HG02970 (cell line): ENCODE results near the gene WDFY1.
A peak's percentile ranks its signal among the peaks of the same experiment; 100 is the strongest.
"Not testable (repeated sequence)": the region's sequence is repeated elsewhere in the genome, so short reads cannot be mapped to it uniquely, and the experiment has no call there.

Experiments used
- ATAC-seq: cut with Tn5 transposase; IDR thresholded peaks from one replicate; pipeline ENCODE4 v1.9.1; 2021; ENCODE audit warnings: mild to moderate bottlenecking, moderate library complexity, moderate number of reproducible peaks; ENCODE audit not compliant: unreplicated experiment, low FRiP score

Gene WDFY1

DNA sequence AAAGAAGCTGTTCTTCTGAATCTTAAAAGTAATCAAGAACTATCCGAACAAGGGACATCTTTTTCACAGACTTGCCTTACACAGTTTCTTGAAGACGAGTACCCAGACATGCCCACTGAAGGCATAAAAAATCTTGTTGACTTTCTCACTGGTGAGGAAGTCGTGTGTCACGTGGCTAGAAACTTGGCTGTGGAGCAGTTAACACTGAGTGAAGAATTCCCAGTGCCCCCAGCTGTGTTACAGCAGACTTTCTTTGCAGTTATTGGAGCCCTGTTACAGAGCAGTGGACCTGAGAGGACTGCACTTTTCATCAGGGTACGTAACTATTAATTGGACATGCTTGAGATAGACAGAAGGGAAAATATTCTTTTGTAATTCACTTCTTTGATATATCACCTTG, 14.6 kb upstream of the WDFY1 start:
- no peak for ATAC-seq

DNA sequence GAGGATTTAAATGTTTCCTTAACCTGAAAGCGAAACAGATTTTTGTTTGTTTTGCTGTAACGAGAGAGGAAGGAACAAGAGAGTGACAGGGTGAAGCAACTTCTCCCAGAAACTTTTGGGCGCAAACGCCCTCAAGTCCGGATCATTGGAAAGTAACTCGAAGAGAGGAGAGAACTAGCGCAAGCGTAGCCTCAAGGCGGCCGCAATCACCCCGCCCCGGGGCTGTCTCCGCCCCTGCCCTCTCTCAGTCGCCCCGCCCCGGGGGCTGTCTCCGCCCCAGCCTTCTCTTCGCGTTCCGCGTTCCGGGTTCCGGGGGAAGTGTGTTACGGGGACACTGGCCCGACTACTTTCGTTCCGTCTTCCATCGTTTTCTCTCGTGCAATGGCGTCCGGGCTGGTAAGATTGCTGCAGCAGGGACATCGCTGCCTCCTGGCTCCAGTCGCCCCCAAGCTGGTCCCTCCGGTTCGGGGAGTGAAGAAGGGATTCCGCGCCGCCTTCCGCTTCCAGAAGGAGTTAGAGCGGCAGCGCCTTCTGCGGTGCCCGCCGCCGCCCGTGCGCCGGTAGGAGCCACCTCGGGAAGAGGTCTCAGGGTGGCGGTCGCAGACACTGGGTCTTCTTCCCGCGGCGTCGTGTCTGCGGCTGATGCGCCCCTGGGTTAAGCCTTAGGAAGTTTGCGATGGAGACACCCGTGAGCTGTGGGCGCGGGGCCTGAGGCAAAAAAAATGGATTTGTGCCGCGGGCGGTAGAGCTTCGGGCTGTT, 12.1 kb upstream of the WDFY1 start, which contains the start of gene MRPL44:
Gene MRPL44, plus strand, starts transcription at position 372 of the 760 bp plus-strand sequence. Its CDS starts 10 bp downstream, at position 382.
- peak; percentile 94 for ATAC-seq

DNA sequence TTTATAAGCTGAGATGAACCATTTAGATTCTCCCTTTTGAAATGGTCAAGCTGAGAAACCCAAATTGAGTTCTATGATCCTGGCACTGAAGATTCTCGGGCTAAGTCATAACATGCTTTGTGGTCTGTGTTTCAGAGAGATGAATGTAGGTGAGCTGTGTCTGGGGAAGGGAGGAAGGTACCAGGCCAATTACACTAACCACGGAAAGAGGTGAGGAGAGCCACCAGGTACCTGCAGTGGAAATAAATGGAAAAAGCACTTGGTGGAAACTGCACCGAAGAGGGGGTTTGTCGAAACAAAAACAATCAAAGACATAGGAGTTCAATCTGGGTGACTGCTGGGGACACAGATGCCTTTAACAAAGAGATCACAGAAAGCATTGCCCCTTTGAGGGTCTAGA, 11.2 kb upstream of the WDFY1 start:
- no peak for ATAC-seq

DNA sequence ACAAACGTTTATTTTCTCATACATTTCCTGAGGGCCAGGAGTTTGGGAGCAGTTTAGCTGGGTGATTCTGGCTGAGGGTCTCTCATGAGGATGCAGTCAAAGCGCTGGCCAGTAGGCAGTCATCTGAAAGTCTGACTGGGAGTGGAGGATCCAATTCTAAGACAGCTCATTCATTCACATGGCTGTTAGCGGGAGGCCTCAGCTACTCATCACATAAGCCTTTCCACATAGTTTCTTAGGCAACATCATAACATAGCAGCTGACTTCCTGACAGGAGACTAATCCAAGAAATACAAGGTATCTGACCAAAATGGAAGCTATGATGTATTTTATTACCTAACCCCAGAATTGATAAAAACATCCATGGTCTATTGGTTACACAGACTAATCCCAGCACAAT, 9.3 kb upstream of the WDFY1 start:
- ATAC-seq = no peak

DNA sequence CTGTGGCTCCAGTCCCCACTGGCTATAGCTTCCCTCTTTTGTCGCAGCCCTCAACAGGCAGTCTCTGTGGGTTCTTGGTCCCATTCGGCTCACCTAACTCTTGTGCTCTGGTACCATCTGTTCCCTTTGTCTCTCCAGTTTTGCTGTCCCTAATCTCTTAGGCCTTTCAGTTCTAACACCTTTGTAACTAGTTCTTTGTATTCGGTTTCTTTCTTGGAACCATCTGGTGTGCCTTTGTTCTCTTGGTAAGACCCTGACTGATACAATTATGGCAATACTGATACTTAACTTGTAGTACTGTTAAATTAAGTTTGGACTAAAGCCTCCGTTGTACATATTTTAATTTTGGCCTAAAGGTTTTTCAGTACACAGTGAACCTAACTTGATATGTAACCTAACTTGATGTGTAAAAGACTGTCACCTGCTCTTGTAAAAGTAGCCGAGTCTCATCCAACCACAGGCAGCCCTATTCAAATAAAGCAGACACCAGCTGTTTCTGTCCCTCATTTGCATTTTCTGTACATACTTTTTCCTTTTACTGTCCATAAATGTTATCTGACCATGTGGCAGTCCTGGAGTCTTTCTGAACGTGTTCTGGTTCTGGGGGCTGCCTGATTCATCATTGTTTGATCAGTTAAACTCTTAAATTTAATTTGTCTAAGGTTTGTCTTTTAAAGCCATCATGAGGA, 7.3 kb upstream of the WDFY1 start:
- ATAC-seq = no peak

DNA sequence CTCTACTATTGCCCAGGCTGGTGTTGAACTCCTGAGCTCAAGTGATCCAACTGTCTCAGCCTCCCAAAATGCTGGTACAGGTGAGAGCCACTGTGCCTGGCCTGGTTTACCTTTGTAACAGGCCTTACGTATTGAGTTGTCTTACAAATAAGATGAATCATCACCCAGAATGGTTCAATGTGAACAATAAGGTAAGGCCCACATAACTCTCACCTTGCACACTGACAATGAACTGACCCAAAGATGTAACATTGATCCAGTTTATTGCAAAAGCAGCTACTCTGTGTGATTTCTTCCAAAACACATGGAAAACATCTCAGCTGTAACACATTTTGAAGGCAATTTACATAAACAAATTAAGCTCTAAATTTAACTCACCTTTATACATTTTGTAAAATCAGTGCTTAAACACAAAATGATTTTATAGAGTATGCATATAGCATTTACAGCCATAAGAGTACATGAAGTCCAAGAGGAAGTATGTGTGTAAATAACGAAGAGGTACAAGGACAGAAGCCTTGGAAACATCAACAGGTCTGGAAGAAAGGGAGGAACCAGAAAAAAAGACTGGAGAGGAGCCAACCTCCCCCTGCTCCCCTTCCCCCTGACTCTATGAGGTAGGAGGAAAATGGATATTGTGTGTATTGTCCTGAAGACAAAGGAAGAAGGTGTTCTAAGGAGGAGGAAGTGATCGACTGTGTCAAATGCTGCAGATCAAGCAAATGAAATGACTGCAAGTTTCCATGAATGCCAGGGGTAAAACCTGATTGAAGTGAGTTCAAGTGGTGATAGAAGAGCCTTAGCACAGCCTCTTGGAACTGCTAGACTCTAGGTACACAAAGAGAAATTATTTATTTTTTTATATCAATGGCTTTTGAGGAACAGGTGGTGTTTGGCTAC, 5.6 kb upstream of the WDFY1 start:
- no peak for ATAC-seq

DNA sequence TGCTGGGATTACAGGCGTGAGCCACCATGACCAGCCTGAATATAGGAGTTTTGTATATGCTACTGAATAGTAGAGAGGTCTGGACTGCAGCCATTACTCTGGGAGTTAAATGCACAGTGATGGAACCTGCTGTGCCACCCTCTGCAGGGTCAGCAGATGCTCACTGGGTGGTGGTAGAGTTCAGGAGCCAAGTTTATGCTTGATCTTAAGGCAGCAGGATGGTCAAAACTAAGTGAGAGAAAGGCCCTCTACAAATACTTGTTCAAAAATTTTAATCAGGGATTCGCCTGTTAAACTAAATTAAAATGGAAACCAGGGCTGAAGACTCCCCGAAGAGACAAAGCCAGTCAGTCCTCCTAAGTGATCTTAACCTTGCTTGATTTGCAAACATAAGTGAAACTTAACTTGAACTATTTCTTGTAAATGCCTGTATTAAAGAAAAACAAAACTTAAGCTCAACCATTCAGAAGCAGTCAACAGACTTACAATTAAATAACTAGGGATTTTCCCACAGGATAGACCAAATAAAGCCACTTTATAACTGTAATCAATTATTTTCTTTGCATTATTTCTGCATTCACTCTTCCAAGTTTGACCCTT, 4.2 kb upstream of the WDFY1 start:
- ATAC-seq = no peak

DNA sequence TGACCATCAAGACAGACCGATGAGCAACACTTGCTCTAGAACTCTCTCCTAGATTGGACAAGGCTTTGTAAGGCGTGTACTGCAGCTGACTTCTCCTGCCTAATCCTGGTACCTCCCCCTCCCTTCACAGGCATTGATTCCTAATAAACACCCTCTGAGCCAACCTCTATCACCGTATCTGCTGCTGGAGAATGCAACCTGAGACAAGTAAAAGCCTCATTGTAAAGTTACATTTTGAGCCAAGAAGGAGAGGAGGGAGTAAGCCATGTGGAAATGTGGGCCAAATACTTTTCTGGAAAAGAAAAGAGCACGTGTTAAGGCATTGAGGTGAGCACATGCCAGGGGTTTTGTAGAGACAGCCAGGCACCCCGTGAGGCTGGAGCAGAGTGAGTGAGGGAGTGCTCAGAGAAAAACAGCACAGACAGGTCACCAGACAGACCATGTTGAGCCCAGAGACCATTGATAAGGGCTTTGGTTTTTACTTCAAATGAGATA, 2.6 kb upstream of the WDFY1 start:
- no peak for ATAC-seq

DNA sequence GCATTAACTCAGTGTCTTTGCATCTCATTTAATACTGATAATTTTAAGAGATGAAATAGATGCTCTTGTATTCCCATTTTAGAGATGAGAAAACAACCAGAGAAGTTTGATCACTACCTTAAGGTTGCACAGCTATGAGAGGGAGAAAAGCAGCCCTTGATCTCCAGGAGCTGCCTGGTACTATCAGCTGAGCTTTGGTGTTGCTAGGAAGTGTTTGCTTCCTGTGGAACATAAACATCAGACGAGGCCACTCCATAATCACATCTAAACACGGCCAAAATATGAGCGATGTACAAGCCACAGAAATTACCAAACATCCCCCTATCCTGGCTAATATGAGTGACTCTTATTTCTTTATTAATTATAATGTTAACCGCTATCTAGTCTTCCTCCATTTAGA, 620 bp upstream of the WDFY1 start:
- ATAC-seq = no peak

DNA sequence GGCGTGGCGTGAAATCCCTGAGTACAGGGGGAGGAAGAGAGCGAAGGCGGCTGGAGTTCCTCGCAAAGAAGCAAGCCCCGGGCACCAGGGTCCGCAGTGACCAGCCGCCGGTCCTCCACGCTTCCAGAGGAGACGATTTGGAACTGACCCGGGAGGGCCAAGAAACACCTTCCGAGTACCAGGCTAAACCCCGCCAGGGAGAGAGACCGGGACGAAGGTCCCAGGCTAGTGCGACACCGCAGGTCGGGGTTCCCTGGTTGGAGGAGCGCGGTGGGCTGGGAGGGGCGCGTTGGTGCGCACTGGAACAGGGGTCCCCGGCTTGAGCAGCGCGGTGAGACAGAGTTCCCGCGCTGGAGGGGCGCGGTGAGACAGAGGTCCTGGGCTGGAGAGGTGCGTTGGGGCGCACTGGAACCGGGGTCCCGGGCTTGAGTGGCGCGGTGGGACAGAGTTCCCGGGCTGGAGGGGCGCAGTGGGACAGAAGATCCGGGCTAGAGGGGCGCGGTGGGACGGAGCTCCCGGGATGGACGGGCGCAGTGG, 901 bp downstream of the WDFY1 start:
- no peak for ATAC-seq

DNA sequence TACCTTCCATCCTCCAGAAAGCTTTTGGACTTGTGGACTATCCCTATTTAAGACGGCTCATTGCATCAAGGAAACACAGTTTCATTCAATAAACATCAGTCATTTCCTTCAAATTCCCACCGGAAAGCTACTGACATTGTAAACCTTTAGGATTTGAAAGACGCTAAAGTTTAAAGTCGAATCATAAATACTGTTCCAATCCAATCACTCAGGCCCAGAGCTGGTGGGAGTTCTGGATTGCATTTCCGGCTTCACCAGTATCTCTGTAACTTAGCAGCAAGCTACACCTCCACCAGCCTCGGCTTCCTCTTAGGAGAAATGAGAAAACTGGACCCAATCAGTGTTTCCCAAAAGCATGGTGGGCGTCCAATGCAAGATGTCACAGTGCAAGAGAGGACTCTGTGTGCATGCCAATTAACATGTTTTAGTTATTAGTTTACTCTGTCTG, 1.6 kb downstream of the WDFY1 start:
- ATAC-seq = no peak

DNA sequence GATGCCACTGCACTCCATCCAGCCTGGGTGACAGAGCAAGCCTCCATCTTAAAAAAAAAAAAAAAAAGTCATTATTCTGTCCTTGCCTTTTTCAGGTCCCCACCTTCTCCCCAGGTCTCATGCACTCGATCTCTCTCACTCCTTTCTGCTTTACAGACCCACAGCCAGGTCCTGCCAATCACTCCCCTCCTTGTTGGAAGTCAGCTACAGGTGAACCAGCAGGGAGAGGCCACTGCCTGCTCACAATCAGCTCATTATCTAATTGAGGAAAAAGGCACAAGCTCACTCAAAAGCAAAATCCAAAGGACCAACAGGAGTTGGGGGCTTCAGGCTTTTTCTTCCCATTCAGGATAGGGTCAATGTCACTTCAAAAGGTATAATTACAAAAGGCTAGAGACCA, 2.0 kb downstream of the WDFY1 start:
- no peak for ATAC-seq

DNA sequence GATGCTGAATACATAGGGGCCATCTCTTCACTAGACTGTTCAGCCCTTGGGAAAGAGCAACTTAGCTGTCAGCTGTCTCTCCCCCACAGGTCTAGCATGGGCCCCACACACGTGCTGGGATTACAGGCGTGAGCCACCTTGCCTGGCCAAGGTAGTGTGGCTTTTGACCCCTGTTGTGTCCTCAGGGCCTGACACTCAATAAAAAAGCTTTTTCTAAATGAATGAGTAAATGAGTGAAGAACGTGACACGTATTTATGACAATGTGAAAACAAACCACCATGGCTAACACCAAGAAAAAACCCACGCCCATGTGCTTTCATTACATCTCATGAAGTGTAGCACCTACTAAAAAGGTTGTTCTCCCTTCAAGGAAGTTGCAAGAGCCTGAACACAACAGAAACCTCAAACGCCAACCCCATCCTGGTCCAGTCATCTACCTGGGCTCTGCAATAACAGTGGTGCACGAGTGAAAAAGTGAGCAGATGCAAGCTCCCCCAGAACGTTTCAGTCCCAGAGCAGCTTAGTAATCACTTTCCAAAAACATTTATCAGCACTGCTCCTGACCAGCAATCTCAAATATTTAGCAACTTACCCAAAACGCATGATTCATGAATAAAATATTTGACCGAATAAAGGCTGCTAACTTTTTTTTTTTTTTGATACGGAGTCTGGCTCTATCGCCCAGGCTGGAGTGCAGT, 3.4 kb downstream of the WDFY1 start:
- no peak for ATAC-seq

DNA sequence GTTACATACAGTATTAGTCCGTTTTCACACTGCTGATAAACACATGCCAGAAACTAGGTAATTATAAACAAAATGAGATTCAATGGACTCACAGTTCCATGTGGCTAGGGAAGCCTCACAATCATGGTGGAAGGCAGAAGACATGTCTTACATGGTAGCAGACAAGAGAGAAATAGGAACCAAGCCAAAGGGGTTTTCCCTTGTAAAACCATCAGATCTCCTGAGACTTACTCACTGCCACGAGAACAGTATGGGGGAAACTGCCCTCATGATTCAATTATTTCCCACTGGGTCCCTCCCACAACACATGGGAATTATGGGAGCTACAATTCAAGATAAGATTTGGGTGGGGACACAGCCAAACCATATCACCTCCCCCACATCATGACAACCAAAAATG, 5.7 kb downstream of the WDFY1 start:
- ATAC-seq = not testable (repeated sequence)

DNA sequence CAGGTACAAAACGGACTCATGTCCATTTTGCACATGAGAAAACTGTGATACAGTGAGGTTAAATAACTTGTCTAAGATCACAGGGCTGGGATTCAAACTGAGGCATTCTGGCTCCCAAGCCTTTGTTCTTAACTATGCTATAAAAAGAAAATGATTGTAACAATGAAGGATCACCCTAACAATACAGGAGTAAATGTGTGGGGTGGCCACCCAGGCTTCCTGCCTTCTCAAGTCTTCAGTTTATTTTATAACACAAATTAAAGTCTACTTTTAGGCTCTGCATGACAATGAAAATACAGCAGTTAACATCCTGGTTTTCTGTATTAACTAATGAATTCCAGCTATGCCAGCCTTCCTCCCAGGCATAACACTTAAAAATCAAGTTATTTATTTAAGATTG, 7.6 kb downstream of the WDFY1 start:
- no peak for ATAC-seq

DNA sequence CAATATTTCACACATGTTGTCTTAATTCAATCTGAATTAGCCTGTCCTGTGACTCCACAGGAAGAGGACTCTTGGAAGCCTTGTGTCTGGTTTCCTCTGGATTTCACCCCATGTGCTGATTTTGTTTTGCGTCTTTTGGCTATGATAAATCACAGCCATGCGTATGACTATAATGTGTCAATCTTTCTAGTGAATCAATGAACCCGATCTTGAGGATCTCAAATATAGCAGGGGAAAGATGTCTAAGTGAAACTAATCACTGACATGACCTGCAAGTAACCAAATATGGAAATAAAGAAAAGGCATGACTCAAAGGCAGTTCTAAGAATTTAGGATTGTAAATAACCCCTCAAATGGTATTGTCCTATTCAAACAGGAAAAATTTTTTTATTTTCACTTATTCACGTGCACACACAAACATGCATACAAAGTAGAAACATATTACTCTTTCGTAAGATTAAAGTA, 8.2 kb downstream of the WDFY1 start:
- ATAC-seq = no peak

DNA sequence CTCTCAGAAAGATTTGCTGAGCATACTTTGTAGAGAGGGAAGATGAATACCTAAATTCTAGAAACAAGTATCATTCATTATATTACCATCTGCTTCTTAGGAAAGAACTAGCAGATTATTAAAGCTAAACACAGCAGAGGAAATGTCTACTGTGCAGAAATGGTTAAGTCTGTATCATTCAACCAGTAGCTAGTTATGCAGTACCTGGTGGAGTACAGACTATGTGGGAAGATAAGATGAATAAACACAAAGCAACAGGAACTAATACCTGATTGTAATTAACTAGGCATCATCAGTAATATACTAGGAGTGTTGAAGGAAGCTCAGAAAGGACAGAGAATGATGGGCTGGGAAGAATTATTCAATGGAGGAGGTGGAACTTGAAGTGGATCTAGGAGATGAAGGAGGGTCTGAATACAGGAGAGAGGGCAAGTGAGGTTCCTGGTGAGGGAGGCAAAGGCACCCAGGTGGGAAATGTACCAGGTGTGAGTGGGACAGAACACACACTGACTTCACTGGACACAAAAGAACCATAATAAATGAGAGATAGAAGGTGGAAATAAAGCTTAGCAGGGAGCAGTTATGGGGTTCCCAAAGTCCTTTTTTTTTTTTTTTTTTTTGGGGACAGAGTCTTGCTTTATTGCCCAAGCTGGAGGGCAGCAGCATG, 9.5 kb downstream of the WDFY1 start:
- ATAC-seq = no peak

DNA sequence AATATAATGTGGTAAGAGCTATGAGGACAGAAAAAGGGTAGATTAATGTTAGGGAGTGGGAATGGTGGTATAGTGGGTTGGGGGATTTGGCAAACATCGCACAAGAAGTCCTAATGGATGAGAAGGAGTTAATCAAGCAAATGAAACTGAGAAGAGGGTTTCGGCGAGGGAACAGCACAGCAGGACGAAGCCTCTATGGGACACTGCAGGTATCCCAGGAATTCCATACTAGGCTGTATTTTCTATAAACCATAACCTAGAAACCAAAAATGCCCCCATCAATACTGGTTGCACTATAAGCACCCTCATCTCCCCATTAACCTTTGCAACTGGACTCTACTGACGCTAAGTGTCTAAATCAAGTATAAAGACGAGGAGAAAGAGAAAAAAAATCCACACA, 10.3 kb downstream of the WDFY1 start:
- no peak for ATAC-seq
